ENCODE measurements around the gene EPN1. TPM values are rescaled to one million over a fixed set of nuclear protein-coding genes. Genes with fewer than 3 reads are reported as not detected.
A peak's percentile ranks its signal among the peaks of the same experiment; 100 is the strongest.

EPN1 gene
- total RNA-seq, 2 donors from 2014 or later, result 179 to 187 TPM

GRCh38 chr19:55647732-55648584 is 27.1 kb upstream of the EPN1 start, which contains the start of gene CCDC106:
Gene CCDC106, plus strand, starts transcription at chr19:55648212. Its CDS starts 835 bp downstream, at chr19:55649047.
- Histone ChIP-seq H3K36me3 (peaks cover 11% of the 10 kb centered on the region), H3K27ac (peak within 1 kb of the TSS; percentile 87 to 90), H3K4me1 (peaks cover 0 to 46% of the 10 kb centered on the region in 2 donors), H3K9me3 (no peaks in the 10 kb centered on the region), H3K27me3 (no peaks in the 10 kb centered on the region), H3K4me3 (peak within 1 kb of the TSS; percentile 80 to 88)
- TF ChIP-seq CTCF (IDR thresholded peaks at IDR 0.05), result no peak
- no peak for DNase-seq (ENCODE audit: low spot score)

GRCh38 chr19:55648585-55649267 is 26.3 kb upstream of the EPN1 start:
- TF ChIP-seq CTCF (IDR thresholded peaks at IDR 0.05), result no peak
- DNase-seq (ENCODE audit: low spot score), result no peak
- peaks cover 0 to 48% of the 10 kb centered on the region in 2 donors for H3K4me1 ChIP-seq

GRCh38 chr19:55649268-55650125 is 25.5 kb upstream of the EPN1 start:
- H3K9me3 ChIP-seq, result no peaks in the 10 kb centered on the region
- TF ChIP-seq CTCF (IDR thresholded peaks at IDR 0.05), result no peak
- peak overlapping the region; percentile 87 to 90 for H3K27ac ChIP-seq
- H3K27me3 ChIP-seq, result no peaks in the 10 kb centered on the region
- peak overlapping the region in 1 of 2 donors; percentile 80 for H3K4me3 ChIP-seq
- DNase-seq (ENCODE audit: low spot score), result no peak
- peaks cover 11% of the 10 kb centered on the region for H3K36me3 ChIP-seq
- H3K4me1 ChIP-seq, result peaks cover 0 to 40% of the 10 kb centered on the region in 2 donors

More at GRCh38 chr19:55648585-55649267, 26.3 kb upstream of the EPN1 start:
- peak overlapping the region; percentile 80 to 88 for H3K4me3 ChIP-seq
- H3K27me3 ChIP-seq, result no peaks in the 10 kb centered on the region
- peaks cover 11% of the 10 kb centered on the region for H3K36me3 ChIP-seq
- H3K9me3 ChIP-seq, result no peaks in the 10 kb centered on the region
- H3K27ac ChIP-seq, result peak overlapping the region; percentile 87 to 90

- Histone ChIP-seq H3K27ac (no peak overlapping the region), H3K4me1 (peaks cover 0 to 34% of the 10 kb centered on the region in 2 donors), H3K36me3 (peaks cover 7% of the 10 kb centered on the region), H3K4me3 (no peak overlapping the region), H3K27me3 (no peaks in the 10 kb centered on the region), H3K9me3 (no peaks in the 10 kb centered on the region)
- no peak for TF ChIP-seq CTCF (IDR thresholded peaks at IDR 0.05)
- no peak for DNase-seq (ENCODE audit: low spot score)
Measured at GRCh38 chr19:55650126-55650557, 24.9 kb upstream of the EPN1 start.

GRCh38 chr19:55650602-55651230 is 24.3 kb upstream of the EPN1 start:
- H3K4me1 ChIP-seq, result peaks cover 0 to 33% of the 10 kb centered on the region in 2 donors
- H3K4me3 ChIP-seq, result no peak overlapping the region
- DNase-seq (ENCODE audit: low spot score), result no peak
- H3K27ac ChIP-seq, result no peak overlapping the region
- TF ChIP-seq CTCF (IDR thresholded peaks at IDR 0.05), result no peak
- no peaks in the 10 kb centered on the region for H3K9me3 ChIP-seq
- H3K27me3 ChIP-seq, result no peaks in the 10 kb centered on the region
- peaks cover 1% of the 10 kb centered on the region for H3K36me3 ChIP-seq
